Measurements from ENCODE around the gene PHF14.

DNA sequence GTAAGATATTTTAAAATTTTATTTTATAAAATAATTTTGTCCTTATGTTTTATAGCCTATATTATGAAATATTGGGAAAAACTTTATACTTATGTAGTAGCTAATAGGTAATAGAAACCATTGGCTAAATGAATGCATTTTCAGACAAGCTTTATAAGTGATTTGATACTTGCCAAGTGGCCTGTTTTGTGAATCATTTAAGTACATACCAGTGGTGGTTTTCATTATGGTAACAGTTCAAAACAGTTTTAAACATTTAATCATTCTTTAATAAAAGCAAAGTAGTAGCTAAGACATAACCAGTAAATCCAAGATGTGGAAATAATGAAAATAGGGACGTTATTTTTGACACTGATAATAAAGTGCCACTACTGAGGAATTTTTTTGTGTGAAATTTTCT, 182.2 kb downstream of the PHF14 start:
- TF ChIP-seq, protein P1, sequence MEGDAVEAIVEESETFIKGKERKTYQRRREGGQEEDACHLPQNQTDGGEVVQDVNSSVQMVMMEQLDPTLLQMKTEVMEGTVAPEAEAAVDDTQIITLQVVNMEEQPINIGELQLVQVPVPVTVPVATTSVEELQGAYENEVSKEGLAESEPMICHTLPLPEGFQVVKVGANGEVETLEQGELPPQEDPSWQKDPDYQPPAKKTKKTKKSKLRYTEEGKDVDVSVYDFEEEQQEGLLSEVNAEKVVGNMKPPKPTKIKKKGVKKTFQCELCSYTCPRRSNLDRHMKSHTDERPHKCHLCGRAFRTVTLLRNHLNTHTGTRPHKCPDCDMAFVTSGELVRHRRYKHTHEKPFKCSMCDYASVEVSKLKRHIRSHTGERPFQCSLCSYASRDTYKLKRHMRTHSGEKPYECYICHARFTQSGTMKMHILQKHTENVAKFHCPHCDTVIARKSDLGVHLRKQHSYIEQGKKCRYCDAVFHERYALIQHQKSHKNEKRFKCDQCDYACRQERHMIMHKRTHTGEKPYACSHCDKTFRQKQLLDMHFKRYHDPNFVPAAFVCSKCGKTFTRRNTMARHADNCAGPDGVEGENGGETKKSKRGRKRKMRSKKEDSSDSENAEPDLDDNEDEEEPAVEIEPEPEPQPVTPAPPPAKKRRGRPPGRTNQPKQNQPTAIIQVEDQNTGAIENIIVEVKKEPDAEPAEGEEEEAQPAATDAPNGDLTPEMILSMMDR (conservative IDR thresholded peaks at IDR 0.05 in 1 of 2, IDR thresholded peaks at IDR 0.05 in 1 of 2; ENCODE audit: extremely low read depth in 1 of 2, insufficient read depth in 1 of 2, low read depth in 1 of 2, low read length in 2 of 2) = no peak
- TF ChIP-seq EZH2 (IDR thresholded peaks at IDR 0.05; ENCODE audit: borderline replicate concordance, low read length) = no peak
